Epithelial cell of esophagus (primary cell): Measurements from ENCODE around the gene CFAP74.

Source experiments
- DNase-seq: peaks from one replicate; pipeline ENCODE4 v3.0.0; 2010; ENCODE audit warnings: low read depth
- H3K4me3 ChIP-seq: 2 replicates; pipeline ENCODE4 v1.5.1; 2011; ENCODE audit warnings: mild to moderate bottlenecking, low read length, control low read depth
- CTCF ChIP-seq: IDR thresholded peaks from 2 replicates; pipeline ENCODE4 v1.5.1; 2011; ENCODE audit warnings: low read depth, mild to moderate bottlenecking, low read length, control low read depth, inconsistent platforms; ENCODE audit not compliant: insufficient read depth; ENCODE audit errors: missing control alignments

CFAP74 gene

GRCh38 chr1:2009101-2010053 lies 5.8 kb upstream of the CFAP74 start:
- no peak for DNase-seq
- no peak for TF ChIP-seq CTCF
- H3K4me3 ChIP-seq: no peak overlapping the region

- TF ChIP-seq CTCF: no peak
- no peak overlapping the region for H3K4me3 ChIP-seq
- no peak for DNase-seq
Observed at GRCh38 chr1:2004856-2005255, 1.3 kb upstream of the CFAP74 start.

GRCh38 chr1:2001773-2002411 lies 1.7 kb downstream of the CFAP74 start:
- H3K4me3 ChIP-seq: no peak overlapping the region
- TF ChIP-seq CTCF: no peak
- peak; percentile 73 for DNase-seq

- DNase-seq: no peak
- TF ChIP-seq CTCF: no peak
- no peak overlapping the region for H3K4me3 ChIP-seq
Observed at GRCh38 chr1:2000850-2001249, 2.7 kb downstream of the CFAP74 start.

GRCh38 chr1:2000432-2000831 lies 3.2 kb downstream of the CFAP74 start:
- no peak overlapping the region for H3K4me3 ChIP-seq
- TF ChIP-seq CTCF: no peak
- no peak for DNase-seq

GRCh38 chr1:1997576-1997975 lies 6.0 kb downstream of the CFAP74 start:
- H3K4me3 ChIP-seq: no peak overlapping the region
- no peak for TF ChIP-seq CTCF
- no peak for DNase-seq
